H1 (cell line): Measurements from ENCODE around the gene CLIC2. TPM values are rescaled to one million over a fixed set of nuclear protein-coding genes. Genes with fewer than 3 reads are reported as not detected.

Experiments used
- CTCF ChIA-PET: fragments of 300-600 bp; sonication (Branson Sonifier 250); formaldehyde crosslinking; loops from one replicate; lab custom pipeline; 2021; ENCODE audit not compliant: partially characterized antibody; lab: Charles Lee
- POLR2A ChIA-PET: fragments of 300-600 bp; sonication (Branson Sonifier 250); formaldehyde crosslinking; loops from one replicate; lab custom pipeline; 2021; ENCODE audit warnings: inconsistent platforms; ENCODE audit not compliant: partially characterized antibody; lab: Charles Lee
- DNase-seq, 2 experiments: peaks; one replicate each; pipeline versions ENCODE4 v3.0.0 to v3.0.0-alpha.2; 2010 to 2022; ENCODE audit warnings: low spot score in 2 of 2, low read depth in 1 of 2, mixed read lengths in 1 of 2
- FAIRE-seq: peaks from 2 replicates; lab custom pipeline; 2011; peaks lifted over from hg19 to GRCh38; lab: Jason Lieb, UNC
- H2AFZ ChIP-seq: 2 replicates; pipeline ENCODE4 v1.8.1; 2012; ENCODE audit warnings: low read length, inconsistent platforms
- H2AK5ac ChIP-seq: 2 replicates; pipeline ENCODE4 v1.6.1; 2013; ENCODE audit warnings: low read depth, low read length
- H2BK120ac ChIP-seq: replicated peaks from 2 replicates; pipeline ENCODE3; 2013; ENCODE audit warnings: low read depth, low read length, inconsistent platforms
- H2BK12ac ChIP-seq: 2 replicates; pipeline ENCODE4 v1.6.1; 2013; ENCODE audit warnings: low read depth, low read length
- H2BK15ac ChIP-seq: 2 replicates; pipeline ENCODE4 v1.6.1; 2013; ENCODE audit warnings: low read length
- H2BK20ac ChIP-seq: 2 replicates; pipeline ENCODE4 v1.6.1; 2013; ENCODE audit warnings: low read length
- H2BK5ac ChIP-seq: 2 replicates; pipeline ENCODE4 v1.6.1; 2013; ENCODE audit warnings: low read depth, low read length
- H3K14ac ChIP-seq: 2 replicates; pipeline ENCODE4 v1.6.1; 2013; ENCODE audit warnings: inconsistent platforms; ENCODE audit not compliant: insufficient read length
- H3K18ac ChIP-seq: 2 replicates; pipeline ENCODE4 v1.6.1; 2013; ENCODE audit warnings: low read length; ENCODE audit errors: extremely low read depth
- H3K23ac ChIP-seq: 2 replicates; pipeline ENCODE4 v1.6.1; 2013; ENCODE audit warnings: inconsistent platforms; ENCODE audit not compliant: insufficient read length
- H3K23me2 ChIP-seq: 2 replicates; pipeline ENCODE4 v1.6.1; 2013; ENCODE audit warnings: low read depth, low read length
- H3K27ac ChIP-seq: 2 replicates; pipeline ENCODE4 v1.6.1; 2011; ENCODE audit warnings: low read depth, low read length, inconsistent platforms
- H3K27me3 ChIP-seq, 4 experiments: replicated peaks in 1 of 4; 1 replicate in 1 of 4; 2 replicates in 3 of 4; pipeline versions ENCODE4 v1.6.1 to v1.8.1; 2011 to 2013; ENCODE audit warnings: low read length in 3 of 4, mild to moderate bottlenecking in 3 of 4, inconsistent platforms in 2 of 4, mixed read lengths in 2 of 4, moderate library complexity in 1 of 4; ENCODE audit not compliant: control insufficient read depth in 3 of 4, insufficient read depth in 3 of 4; ENCODE audit errors: extremely low read depth in 1 of 4
- H3K36me3 ChIP-seq, 4 experiments: 2 replicates each; pipeline versions ENCODE4 v1.6.1 to v1.8.1; 2011 to 2013; ENCODE audit warnings: mild to moderate bottlenecking in 4 of 4, low read length in 3 of 4, moderate library complexity in 2 of 4, control low read depth in 1 of 4, inconsistent platforms in 1 of 4; ENCODE audit not compliant: insufficient read depth in 4 of 4, control insufficient read depth in 2 of 4
- H3K4ac ChIP-seq: replicated peaks from 2 replicates; pipeline ENCODE3; 2013; ENCODE audit warnings: low read length, low read depth, mixed read lengths, inconsistent platforms; ENCODE audit not compliant: insufficient read length
- H3K4me1 ChIP-seq, 4 experiments: replicated peaks in 1 of 4; 1 replicate in 1 of 4; 2 replicates in 3 of 4; pipeline versions ENCODE4 v1.6.1 to v1.8.1; 2011 to 2013; ENCODE audit warnings: low read length in 3 of 4, inconsistent platforms in 2 of 4, mixed read lengths in 1 of 4; ENCODE audit not compliant: insufficient read depth in 4 of 4, control insufficient read depth in 3 of 4
- H3K4me2 ChIP-seq, 2 experiments: 2 replicates each; pipeline versions ENCODE4 v1.6.1 to v1.8.1; 2011 to 2013; ENCODE audit warnings: low read depth in 2 of 2, low read length in 2 of 2, control low read depth in 1 of 2, inconsistent platforms in 1 of 2, mild to moderate bottlenecking in 1 of 2; ENCODE audit not compliant: insufficient read depth in 1 of 2
- H3K4me3 ChIP-seq, 4 experiments: fragments of 200-600, 300-600 bp in 1 of 4; sonication (generic), shearing (Covaris generic), sonication (Bioruptor Twin) in 1 of 4; 2 replicates each; pipeline versions ENCODE4 v1.5.1 to v1.8.1; 2011 to 2016; ENCODE audit warnings: low read length in 4 of 4, low read depth in 3 of 4, control low read depth in 2 of 4, inconsistent platforms in 2 of 4, mild to moderate bottlenecking in 2 of 4, mixed read lengths in 1 of 4, moderate library complexity in 1 of 4; ENCODE audit not compliant: insufficient read depth in 2 of 4; ENCODE audit errors: extremely low read depth in 1 of 4
- H3K56ac ChIP-seq: replicated peaks from 2 replicates; pipeline ENCODE3; 2013; ENCODE audit warnings: low read depth, mild to moderate bottlenecking, mixed read lengths, low read length, inconsistent platforms; ENCODE audit not compliant: insufficient read length
- H3K79me1 ChIP-seq: 2 replicates; pipeline ENCODE4 v1.6.1; 2013; ENCODE audit warnings: low read depth, low read length, control low read depth
- H3K79me2 ChIP-seq, 2 experiments: 2 replicates each; pipeline versions ENCODE4 v1.6.1 to v1.8.1; 2012 to 2013; ENCODE audit warnings: low read length in 2 of 2, mild to moderate bottlenecking in 2 of 2, inconsistent platforms in 1 of 2; ENCODE audit not compliant: insufficient read depth in 2 of 2, control insufficient read depth in 1 of 2
- H3K9ac ChIP-seq, 4 experiments: replicated peaks in 1 of 4; 1 replicate in 1 of 4; 2 replicates in 3 of 4; pipeline versions ENCODE4 v1.6.1 to v1.8.1; 2011 to 2013; ENCODE audit warnings: low read depth in 3 of 4, low read length in 3 of 4, control low read depth in 2 of 4, mild to moderate bottlenecking in 2 of 4, moderate library complexity in 2 of 4, inconsistent platforms in 1 of 4; ENCODE audit errors: extremely low read depth in 1 of 4
- H3K9me3 ChIP-seq, 2 experiments: 2 replicates each; pipeline versions ENCODE4 v1.6.1 to v1.8.1; 2012 to 2013; ENCODE audit warnings: mild to moderate bottlenecking in 2 of 2, moderate library complexity in 2 of 2, control low read depth in 1 of 2, inconsistent platforms in 1 of 2, low read depth in 1 of 2, low read length in 1 of 2, mixed read lengths in 1 of 2; ENCODE audit not compliant: insufficient read depth in 2 of 2
- H4K20me1 ChIP-seq, 2 experiments: replicated peaks in 1 of 2; 2 replicates each; pipeline versions ENCODE3 to v1.8.1; 2011 to 2013; ENCODE audit warnings: inconsistent platforms in 2 of 2, low read length in 2 of 2, mild to moderate bottlenecking in 1 of 2; ENCODE audit not compliant: insufficient read depth in 2 of 2, control insufficient read depth in 1 of 2
- H4K5ac ChIP-seq: 2 replicates; pipeline ENCODE4 v1.6.1; 2013; ENCODE audit warnings: low read length, low read depth, mixed read lengths, inconsistent platforms; ENCODE audit not compliant: insufficient read length
- H4K8ac ChIP-seq: 2 replicates; pipeline ENCODE4 v1.8.0; 2013; ENCODE audit warnings: mild to moderate bottlenecking, moderate library complexity, low read length, inconsistent platforms; ENCODE audit not compliant: insufficient read depth; ENCODE audit errors: extremely low read depth
- H4K91ac ChIP-seq: replicated peaks from 2 replicates; pipeline ENCODE3; 2013; ENCODE audit warnings: low read length, mixed read lengths, inconsistent platforms; ENCODE audit not compliant: insufficient read length
- ATF2 ChIP-seq: IDR thresholded peaks from 2 replicates; pipeline ENCODE4 v1.6.1; 2012; ENCODE audit warnings: low read length, inconsistent platforms
- CEBPB ChIP-seq: IDR thresholded peaks from 2 replicates; pipeline ENCODE4 v1.6.1; 2012; ENCODE audit warnings: low read depth, low read length
- CTCF ChIP-seq, 3 experiments: IDR thresholded peaks; 1 replicate in 2 of 3; 2 replicates in 1 of 3; pipeline versions ENCODE4 v1.5.1 to v1.6.1; 2011; ENCODE audit warnings: low read length in 3 of 3, mild to moderate bottlenecking in 3 of 3, inconsistent platforms in 2 of 3, low read depth in 1 of 3, moderate library complexity in 1 of 3; ENCODE audit not compliant: insufficient read depth in 1 of 3; ENCODE audit errors: control extremely low read depth in 1 of 3
- EGR1 ChIP-seq: IDR thresholded peaks from 2 replicates; pipeline ENCODE4 v1.6.1; 2011; ENCODE audit warnings: low read depth, low read length, borderline replicate concordance
- HDAC6 ChIP-seq: IDR thresholded peaks from one replicate; pipeline ENCODE4 v1.7.1; 2012; ENCODE audit warnings: low read depth, mild to moderate bottlenecking, inconsistent platforms, low read length, moderate library complexity
- NRF1 ChIP-seq: IDR thresholded peaks from 2 replicates; pipeline ENCODE4 v1.6.1; 2011; ENCODE audit warnings: mild to moderate bottlenecking, low read depth, low read length, improper control_type of control experiment
- POU5F1 ChIP-seq: IDR thresholded peaks from 2 replicates; pipeline ENCODE4 v1.6.1; 2011; ENCODE audit warnings: low read depth, mild to moderate bottlenecking, low read length, moderate library complexity
- RBBP5 ChIP-seq: IDR thresholded peaks from 2 replicates; pipeline ENCODE4 v1.7.1; 2012; ENCODE audit warnings: low read depth, mild to moderate bottlenecking, inconsistent platforms, low read length, moderate library complexity, borderline replicate concordance
- SIRT6 ChIP-seq: IDR thresholded peaks from one replicate; pipeline ENCODE4 v1.7.1; 2012; ENCODE audit warnings: low read length, inconsistent platforms
- SP1 ChIP-seq: IDR thresholded peaks from 2 replicates; pipeline ENCODE4 v1.6.1; 2011; ENCODE audit warnings: low read depth, low read length
- SP4 ChIP-seq: IDR thresholded peaks from 2 replicates; pipeline ENCODE4 v1.6.1; 2012; ENCODE audit warnings: low read length, inconsistent platforms
- SRF ChIP-seq: IDR thresholded peaks from 2 replicates; pipeline ENCODE4 v1.6.1; 2011; ENCODE audit warnings: mild to moderate bottlenecking, low read depth, low read length, moderate library complexity
- polyA plus RNA-seq, 7 experiments: library from polyadenylated mRNA; depleted of rRNA in 3 of 7; stranded (reverse) in 5 of 7; unstranded in 2 of 7; fragments of >200 nt in 5 of 7; fragments of 200-250 nt in 2 of 7; gene quantifications; 1 replicate in 5 of 7; 2 replicates in 1 of 7; 4 replicates in 1 of 7; pipeline versions ENCODE4 v1.2.1 to v1.2.3, GENCODE V29; 2011 to 2013; ENCODE audit warnings: missing spikeins in 2 of 7, mixed read lengths in 2 of 7
- total RNA-seq: library from RNA; stranded (reverse); fragmentation: NEBNext Ultra II Directional; extraction: Animal tissue kit (Norgen Biotek cat#: 25700); gene quantifications from 2 replicates; pipeline ENCODE4 v1.2.1, GENCODE V29; 2021

Gene CLIC2
- total and polyA plus RNA-seq, 2 of the 8 experiments (the other 6 are each of a cell fraction or from before 2014, with no cell fraction given), result 0.08 to 0.61 TPM

GRCh38 chrX:155293771-155294170, 40.6 kb downstream of the CLIC2 start:
- Histone ChIP-seq H3K9me3 (no peaks in the 10 kb centered on the region), H3K14ac (no peak overlapping the region), H3K36me3 (no peaks in the 10 kb centered on the region), H3K23ac (no peak overlapping the region), H3K4me2 (no peak overlapping the region), H3K18ac (no peak overlapping the region), H4K91ac (no peak overlapping the region), H3K79me2 (no peaks in the 10 kb centered on the region), H3K4me1 (no peaks in the 10 kb centered on the region), H3K9ac (no peak overlapping the region), H2BK120ac (no peak overlapping the region)
- DNase-seq, result no peak
- TF ChIP-seq CTCF (IDR thresholded peaks at IDR 0.05; ENCODE audit: control extremely low read depth in 1 of 3, insufficient read depth in 1 of 3, low read depth in 1 of 3, low read length in 3 of 3) (no peak), HDAC6 (no peak), CEBPB (no peak), SIRT6 (no peak), SP1 (no peak), RBBP5 (no peak), SP4 (no peak), NRF1 (no peak), POU5F1 (no peak), SRF (no peak), ATF2 (no peak), EGR1 (no peak)
- TF ChIP-seq, all 59 proteins: peak for 0
- no peaks in the 10 kb centered on the region for H3K79me1 ChIP-seq
- no peak overlapping the region for H4K5ac ChIP-seq
- no peak overlapping the region for H2AK5ac ChIP-seq
- H4K8ac ChIP-seq, result no peak overlapping the region
- POLR2A ChIA-PET, result no interaction called here
- CTCF ChIA-PET, result no interaction called here
- H3K27ac ChIP-seq, result no peak overlapping the region
- H3K23me2 ChIP-seq, result no peaks in the 10 kb centered on the region
- no peak overlapping the region for H3K4ac ChIP-seq
- FAIRE-seq, result no peak
- H2BK20ac ChIP-seq, result no peak overlapping the region
- H2BK5ac ChIP-seq, result no peak overlapping the region
- no peak overlapping the region for H2BK15ac ChIP-seq
- H3K56ac ChIP-seq, result no peak overlapping the region
- no peaks in the 10 kb centered on the region for H3K27me3 ChIP-seq
- no peaks in the 10 kb centered on the region for H4K20me1 ChIP-seq
- no peak overlapping the region for H2BK12ac ChIP-seq
- H3K4me3 ChIP-seq, result no peak overlapping the region
- no peak overlapping the region for H2AFZ ChIP-seq
